H1 (cell line): ENCODE data around the gene TINAGL1. TPM values are rescaled to one million over a fixed set of nuclear protein-coding genes. Genes with fewer than 3 reads are reported as not detected.

Experiments
- CTCF ChIA-PET: fragments of 300-600 bp; sonication (Branson Sonifier 250); formaldehyde crosslinking; loops from one replicate; lab custom pipeline; 2021; ENCODE audit not compliant: partially characterized antibody; lab: Charles Lee
- POLR2A ChIA-PET: fragments of 300-600 bp; sonication (Branson Sonifier 250); formaldehyde crosslinking; loops from one replicate; lab custom pipeline; 2021; ENCODE audit warnings: inconsistent platforms; ENCODE audit not compliant: partially characterized antibody; lab: Charles Lee
- DNase-seq, 2 experiments: peaks; one replicate each; pipeline versions ENCODE4 v3.0.0 to v3.0.0-alpha.2; 2010 to 2022; ENCODE audit warnings: low spot score in 2 of 2, low read depth in 1 of 2, mixed read lengths in 1 of 2
- FAIRE-seq: peaks from 2 replicates; lab custom pipeline; 2011; peaks lifted over from hg19 to GRCh38; lab: Jason Lieb, UNC
- H2AFZ ChIP-seq: 2 replicates; pipeline ENCODE4 v1.8.1; 2012; ENCODE audit warnings: low read length, inconsistent platforms
- H2AK5ac ChIP-seq: 2 replicates; pipeline ENCODE4 v1.6.1; 2013; ENCODE audit warnings: low read depth, low read length
- H2BK120ac ChIP-seq: replicated peaks from 2 replicates; pipeline ENCODE3; 2013; ENCODE audit warnings: low read depth, low read length, inconsistent platforms
- H2BK12ac ChIP-seq: 2 replicates; pipeline ENCODE4 v1.6.1; 2013; ENCODE audit warnings: low read depth, low read length
- H2BK15ac ChIP-seq: 2 replicates; pipeline ENCODE4 v1.6.1; 2013; ENCODE audit warnings: low read length
- H2BK20ac ChIP-seq: 2 replicates; pipeline ENCODE4 v1.6.1; 2013; ENCODE audit warnings: low read length
- H2BK5ac ChIP-seq: 2 replicates; pipeline ENCODE4 v1.6.1; 2013; ENCODE audit warnings: low read depth, low read length
- H3K14ac ChIP-seq: 2 replicates; pipeline ENCODE4 v1.6.1; 2013; ENCODE audit warnings: inconsistent platforms; ENCODE audit not compliant: insufficient read length
- H3K18ac ChIP-seq: 2 replicates; pipeline ENCODE4 v1.6.1; 2013; ENCODE audit warnings: low read length; ENCODE audit errors: extremely low read depth
- H3K23ac ChIP-seq: 2 replicates; pipeline ENCODE4 v1.6.1; 2013; ENCODE audit warnings: inconsistent platforms; ENCODE audit not compliant: insufficient read length
- H3K23me2 ChIP-seq: 2 replicates; pipeline ENCODE4 v1.6.1; 2013; ENCODE audit warnings: low read depth, low read length
- H3K27ac ChIP-seq: 2 replicates; pipeline ENCODE4 v1.6.1; 2011; ENCODE audit warnings: low read depth, low read length, inconsistent platforms
- H3K27me3 ChIP-seq, 4 experiments: replicated peaks in 1 of 4; 1 replicate in 1 of 4; 2 replicates in 3 of 4; pipeline versions ENCODE4 v1.6.1 to v1.8.1; 2011 to 2013; ENCODE audit warnings: low read length in 3 of 4, mild to moderate bottlenecking in 3 of 4, inconsistent platforms in 2 of 4, mixed read lengths in 2 of 4, moderate library complexity in 1 of 4; ENCODE audit not compliant: control insufficient read depth in 3 of 4, insufficient read depth in 3 of 4; ENCODE audit errors: extremely low read depth in 1 of 4
- H3K36me3 ChIP-seq, 4 experiments: 2 replicates each; pipeline versions ENCODE4 v1.6.1 to v1.8.1; 2011 to 2013; ENCODE audit warnings: mild to moderate bottlenecking in 4 of 4, low read length in 3 of 4, moderate library complexity in 2 of 4, control low read depth in 1 of 4, inconsistent platforms in 1 of 4; ENCODE audit not compliant: insufficient read depth in 4 of 4, control insufficient read depth in 2 of 4
- H3K4ac ChIP-seq: replicated peaks from 2 replicates; pipeline ENCODE3; 2013; ENCODE audit warnings: low read length, low read depth, mixed read lengths, inconsistent platforms; ENCODE audit not compliant: insufficient read length
- H3K4me1 ChIP-seq, 4 experiments: replicated peaks in 1 of 4; 1 replicate in 1 of 4; 2 replicates in 3 of 4; pipeline versions ENCODE4 v1.6.1 to v1.8.1; 2011 to 2013; ENCODE audit warnings: low read length in 3 of 4, inconsistent platforms in 2 of 4, mixed read lengths in 1 of 4; ENCODE audit not compliant: insufficient read depth in 4 of 4, control insufficient read depth in 3 of 4
- H3K4me2 ChIP-seq, 2 experiments: 2 replicates each; pipeline versions ENCODE4 v1.6.1 to v1.8.1; 2011 to 2013; ENCODE audit warnings: low read depth in 2 of 2, low read length in 2 of 2, control low read depth in 1 of 2, inconsistent platforms in 1 of 2, mild to moderate bottlenecking in 1 of 2; ENCODE audit not compliant: insufficient read depth in 1 of 2
- H3K4me3 ChIP-seq, 4 experiments: fragments of 200-600, 300-600 bp in 1 of 4; sonication (generic), shearing (Covaris generic), sonication (Bioruptor Twin) in 1 of 4; 2 replicates each; pipeline versions ENCODE4 v1.5.1 to v1.8.1; 2011 to 2016; ENCODE audit warnings: low read length in 4 of 4, low read depth in 3 of 4, control low read depth in 2 of 4, inconsistent platforms in 2 of 4, mild to moderate bottlenecking in 2 of 4, mixed read lengths in 1 of 4, moderate library complexity in 1 of 4; ENCODE audit not compliant: insufficient read depth in 2 of 4; ENCODE audit errors: extremely low read depth in 1 of 4
- H3K56ac ChIP-seq: replicated peaks from 2 replicates; pipeline ENCODE3; 2013; ENCODE audit warnings: low read depth, mild to moderate bottlenecking, mixed read lengths, low read length, inconsistent platforms; ENCODE audit not compliant: insufficient read length
- H3K79me1 ChIP-seq: 2 replicates; pipeline ENCODE4 v1.6.1; 2013; ENCODE audit warnings: low read depth, low read length, control low read depth
- H3K79me2 ChIP-seq, 2 experiments: 2 replicates each; pipeline versions ENCODE4 v1.6.1 to v1.8.1; 2012 to 2013; ENCODE audit warnings: low read length in 2 of 2, mild to moderate bottlenecking in 2 of 2, inconsistent platforms in 1 of 2; ENCODE audit not compliant: insufficient read depth in 2 of 2, control insufficient read depth in 1 of 2
- H3K9ac ChIP-seq, 4 experiments: replicated peaks in 1 of 4; 1 replicate in 1 of 4; 2 replicates in 3 of 4; pipeline versions ENCODE4 v1.6.1 to v1.8.1; 2011 to 2013; ENCODE audit warnings: low read depth in 3 of 4, low read length in 3 of 4, control low read depth in 2 of 4, mild to moderate bottlenecking in 2 of 4, moderate library complexity in 2 of 4, inconsistent platforms in 1 of 4; ENCODE audit errors: extremely low read depth in 1 of 4
- H3K9me3 ChIP-seq, 2 experiments: 2 replicates each; pipeline versions ENCODE4 v1.6.1 to v1.8.1; 2012 to 2013; ENCODE audit warnings: mild to moderate bottlenecking in 2 of 2, moderate library complexity in 2 of 2, control low read depth in 1 of 2, inconsistent platforms in 1 of 2, low read depth in 1 of 2, low read length in 1 of 2, mixed read lengths in 1 of 2; ENCODE audit not compliant: insufficient read depth in 2 of 2
- H4K20me1 ChIP-seq, 2 experiments: replicated peaks in 1 of 2; 2 replicates each; pipeline versions ENCODE3 to v1.8.1; 2011 to 2013; ENCODE audit warnings: inconsistent platforms in 2 of 2, low read length in 2 of 2, mild to moderate bottlenecking in 1 of 2; ENCODE audit not compliant: insufficient read depth in 2 of 2, control insufficient read depth in 1 of 2
- H4K5ac ChIP-seq: 2 replicates; pipeline ENCODE4 v1.6.1; 2013; ENCODE audit warnings: low read length, low read depth, mixed read lengths, inconsistent platforms; ENCODE audit not compliant: insufficient read length
- H4K8ac ChIP-seq: 2 replicates; pipeline ENCODE4 v1.8.0; 2013; ENCODE audit warnings: mild to moderate bottlenecking, moderate library complexity, low read length, inconsistent platforms; ENCODE audit not compliant: insufficient read depth; ENCODE audit errors: extremely low read depth
- H4K91ac ChIP-seq: replicated peaks from 2 replicates; pipeline ENCODE3; 2013; ENCODE audit warnings: low read length, mixed read lengths, inconsistent platforms; ENCODE audit not compliant: insufficient read length
- ATF3 ChIP-seq: IDR thresholded peaks from 2 replicates; pipeline ENCODE4 v1.6.1; 2011; ENCODE audit warnings: low read depth, mild to moderate bottlenecking, low read length; ENCODE audit not compliant: insufficient read depth
- BCL11A ChIP-seq, 2 experiments: IDR thresholded peaks; one replicate each; pipeline ENCODE4 v1.6.1; 2011; ENCODE audit warnings: low read depth in 2 of 2, low read length in 2 of 2, mild to moderate bottlenecking in 2 of 2
- NANOG ChIP-seq: IDR thresholded peaks from 2 replicates; pipeline ENCODE4 v1.6.1; 2011; ENCODE audit warnings: low read length, low read depth, mild to moderate bottlenecking, inconsistent platforms; ENCODE audit not compliant: insufficient read depth, poor library complexity, severe bottlenecking
- NRF1 ChIP-seq: IDR thresholded peaks from 2 replicates; pipeline ENCODE4 v1.6.1; 2011; ENCODE audit warnings: mild to moderate bottlenecking, low read depth, low read length, improper control_type of control experiment
- PHF8 ChIP-seq: fragments of 200-600 bp; sonication (generic); conservative IDR thresholded peaks from 2 replicates; pipeline ENCODE4 v1.7.1; 2012; ENCODE audit warnings: low read depth, mild to moderate bottlenecking, inconsistent platforms, low read length, moderate library complexity
- POLR2AphosphoS5 ChIP-seq: IDR thresholded peaks from 2 replicates; pipeline ENCODE4 v1.6.1; 2011; ENCODE audit warnings: low read depth, low read length
- SIX5 ChIP-seq: IDR thresholded peaks from 2 replicates; pipeline ENCODE4 v1.6.1; 2011; ENCODE audit warnings: mild to moderate bottlenecking, low read depth, low read length
- SRF ChIP-seq: IDR thresholded peaks from 2 replicates; pipeline ENCODE4 v1.6.1; 2011; ENCODE audit warnings: mild to moderate bottlenecking, low read depth, low read length, moderate library complexity
- WGBS, 2 experiments: shearing (Covaris generic) in 1 of 2; methylation state at CpG; one replicate each; pipeline versions ENCODE4 v1.1.6 to v1.1.7; 2013 to 2015; ENCODE audit warnings: low lambda C conversion rate in 2 of 2, mixed read lengths in 2 of 2, inconsistent platforms in 1 of 2, low coverage in 1 of 2, missing lambda C conversion rate in 1 of 2; ENCODE audit not compliant: insufficient replicate concordance in 2 of 2, insufficient coverage in 1 of 2, insufficient read length in 1 of 2; ENCODE audit errors: extremely low coverage in 1 of 2, missing lambda C conversion rate in 1 of 2; 5-methylcytosine and 5-hydroxymethylcytosine counted together
- polyA plus RNA-seq, 7 experiments: library from polyadenylated mRNA; depleted of rRNA in 3 of 7; stranded (reverse) in 5 of 7; unstranded in 2 of 7; fragments of >200 nt in 5 of 7; fragments of 200-250 nt in 2 of 7; gene quantifications; 1 replicate in 5 of 7; 2 replicates in 1 of 7; 4 replicates in 1 of 7; pipeline versions ENCODE4 v1.2.1 to v1.2.3, GENCODE V29; 2011 to 2013; ENCODE audit warnings: missing spikeins in 2 of 7, mixed read lengths in 2 of 7
- total RNA-seq: library from RNA; stranded (reverse); fragmentation: NEBNext Ultra II Directional; extraction: Animal tissue kit (Norgen Biotek cat#: 25700); gene quantifications from 2 replicates; pipeline ENCODE4 v1.2.1, GENCODE V29; 2021

Gene TINAGL1
- total and polyA plus RNA-seq, 2 of the 8 experiments (the other 6 are each of a cell fraction or from before 2014, with no cell fraction given), result 11.2 to 21.7 TPM

- no peaks in the 10 kb centered on the region for H3K79me1 ChIP-seq
- H2BK15ac ChIP-seq, result peak overlapping the region; percentile 33; the same call in 1 of the 2 replicates
- peak overlapping the region; percentile 11; the same call in 1 of the 2 replicates for H2BK20ac ChIP-seq
- FAIRE-seq (no peak), DNase-seq (peak in 1 of 2 experiments; percentile 54)
- H3K4me3 ChIP-seq, result peak overlapping the region in 3 of 4 experiments; percentile 9 to 47 (median 23); a peak in 5 of 8 replicates
- peak overlapping the region; percentile 90; the same call in 1 of the 2 replicates for H2BK12ac ChIP-seq
- H3K27me3 ChIP-seq, result peaks cover 0 to 2% (median 0%) of the 10 kb centered on the region in 4 experiments; a peak in 1 of 7 replicates
- TF ChIP-seq SIX5, result no peak
- no peak for TF ChIP-seq POLR2AphosphoS5
- no peak for TF ChIP-seq PHF8
- TF ChIP-seq NANOG, result no peak
- TF ChIP-seq SRF, result no peak
- TF ChIP-seq ATF3, result no peak
- no peak for TF ChIP-seq NRF1
- no peak for TF ChIP-seq BCL11A (IDR thresholded peaks at IDR 0.05; ENCODE audit: low read depth in 2 of 2, low read length in 2 of 2)
- peak overlapping the region; percentile 35; the same call in 1 of the 2 replicates for H2BK5ac ChIP-seq
- H3K9me3 ChIP-seq, result no peaks in the 10 kb centered on the region
- H3K27ac ChIP-seq, result no peak overlapping the region
- WGBS, 2 experiments, result 84% methylated on average over 24 of the region's 27 CpGs; no CpG with 5 or more reads in 1 of the 2 experiments
- no peak overlapping the region for H2AK5ac ChIP-seq
- H3K36me3 ChIP-seq, result no peaks in the 10 kb centered on the region
- H3K4ac ChIP-seq, result no peak overlapping the region
- no peak overlapping the region for H3K56ac ChIP-seq
- H3K23ac ChIP-seq, result no peak overlapping the region
- CTCF ChIA-PET, result interaction anchor here (0.7 to 2.8 kb wide), 9 partner anchors 10 to 126 kb away, joined by 3 to 19 read pairs (median 3); partner anchors contain the start of gene COL16A1
- no peak overlapping the region for H4K5ac ChIP-seq
- no peak overlapping the region for H4K8ac ChIP-seq
- H3K18ac ChIP-seq, result peak overlapping the region; percentile 2; the same call in 1 of the 2 replicates
- no peaks in the 10 kb centered on the region for H4K20me1 ChIP-seq
- H3K79me2 ChIP-seq, result no peaks in the 10 kb centered on the region
- H3K4me2 ChIP-seq, result peak overlapping the region; percentile 60 to 76
- H3K9ac ChIP-seq, result peak overlapping the region in 1 of 4 experiments; percentile 4; a peak in 1 of 7 replicates
- no peak overlapping the region for H4K91ac ChIP-seq
- POLR2A ChIA-PET, result interaction anchor here (2.1 kb wide), 1 partner anchor 9 kb away, joined by 6 read pairs; no protein-coding TSS in a partner anchor
- H2AFZ ChIP-seq, result peak overlapping the region; percentile 70
- no peaks in the 10 kb centered on the region; the same call in 1 of the 2 replicates for H3K23me2 ChIP-seq
- H3K14ac ChIP-seq, result no peak overlapping the region
- peaks cover 10 to 47% (median 28%) of the 10 kb centered on the region in 4 experiments for H3K4me1 ChIP-seq
- H2BK120ac ChIP-seq, result no peak overlapping the region
These were observed 584 bp downstream of the TINAGL1 start for GRCh38 chr1:31576743-31577455.
